Mesenchymal stem cell (in vitro differentiated cells and primary cell): ENCODE measurements around the gene DPM2.

Experiments used
- DNase-seq: peaks from one replicate; pipeline ENCODE4 v3.0.0-alpha.2; 2013
- H2AFZ ChIP-seq: one replicate; pipeline ENCODE4 v1.6.1; 2013; ENCODE audit warnings: low read depth, mild to moderate bottlenecking, control low read depth, inconsistent platforms, low read length, moderate library complexity
- H2AK5ac ChIP-seq: 2 replicates; pipeline ENCODE4 v1.6.1; 2013; ENCODE audit warnings: low read length, moderate library complexity, mild to moderate bottlenecking, inconsistent platforms; ENCODE audit not compliant: severe bottlenecking
- H2BK120ac ChIP-seq: one replicate; pipeline ENCODE4 v1.6.1; 2013; ENCODE audit warnings: low read depth, mild to moderate bottlenecking, inconsistent platforms, low read length, moderate library complexity
- H2BK12ac ChIP-seq, 2 experiments: one replicate each; pipeline ENCODE4 v1.6.1; 2013; ENCODE audit warnings: inconsistent platforms in 2 of 2, low read length in 2 of 2, mild to moderate bottlenecking in 2 of 2, moderate library complexity in 2 of 2, control low read depth in 1 of 2
- H2BK15ac ChIP-seq: one replicate; pipeline ENCODE4 v1.6.1; 2013; ENCODE audit warnings: mild to moderate bottlenecking, low read depth, inconsistent platforms; ENCODE audit not compliant: poor library complexity, severe bottlenecking
- H2BK5ac ChIP-seq: 2 replicates; pipeline ENCODE4 v1.6.1; 2013; ENCODE audit warnings: low read depth, mild to moderate bottlenecking, low read length, control low read depth, inconsistent platforms; ENCODE audit not compliant: poor library complexity, severe bottlenecking
- H3K14ac ChIP-seq, 2 experiments: one replicate each; pipeline ENCODE4 v1.6.1; 2013; ENCODE audit warnings: inconsistent platforms in 2 of 2, low read length in 2 of 2, control low read depth in 1 of 2, mild to moderate bottlenecking in 1 of 2, moderate library complexity in 1 of 2
- H3K18ac ChIP-seq, 2 experiments: one replicate each; pipeline ENCODE4 v1.6.1; 2013; ENCODE audit warnings: inconsistent platforms in 2 of 2, low read length in 2 of 2, control low read depth in 1 of 2, low read depth in 1 of 2, mild to moderate bottlenecking in 1 of 2
- H3K23ac ChIP-seq, 2 experiments: one replicate each; pipeline ENCODE4 v1.6.1; 2013; ENCODE audit warnings: inconsistent platforms in 2 of 2, low read length in 2 of 2, mild to moderate bottlenecking in 2 of 2, moderate library complexity in 2 of 2, control low read depth in 1 of 2
- H3K27ac ChIP-seq: 2 replicates; pipeline ENCODE4 v1.5.1; 2013; ENCODE audit warnings: mild to moderate bottlenecking, moderate library complexity, low read length, control low read depth, inconsistent platforms; ENCODE audit not compliant: poor library complexity, severe bottlenecking
- H3K27me3 ChIP-seq, 2 experiments: 2 replicates each; pipeline versions ENCODE4 v1.6.1 to v1.7.0; 2013; ENCODE audit warnings: low read length in 2 of 2, mild to moderate bottlenecking in 2 of 2, moderate library complexity in 2 of 2, control low read depth in 1 of 2, inconsistent platforms in 1 of 2; ENCODE audit not compliant: control insufficient read depth in 1 of 2, insufficient read depth in 1 of 2
- H3K36me3 ChIP-seq, 2 experiments: 2 replicates each; pipeline versions ENCODE4 v1.6.1 to v1.7.0; 2013; ENCODE audit warnings: low read length in 2 of 2, control low read depth in 1 of 2, inconsistent platforms in 1 of 2, low read depth in 1 of 2, mild to moderate bottlenecking in 1 of 2; ENCODE audit not compliant: insufficient read depth in 2 of 2, control insufficient read depth in 1 of 2
- H3K4ac ChIP-seq, 2 experiments: one replicate each; pipeline ENCODE4 v1.6.1; 2013; ENCODE audit warnings: inconsistent platforms in 2 of 2, low read length in 2 of 2, mild to moderate bottlenecking in 2 of 2, moderate library complexity in 2 of 2, control low read depth in 1 of 2, low read depth in 1 of 2
- H3K4me1 ChIP-seq: 2 replicates; pipeline ENCODE4 v1.6.1; 2013; ENCODE audit warnings: low read depth, low read length, control low read depth; ENCODE audit not compliant: control insufficient read depth, insufficient read depth
- H3K4me2 ChIP-seq: 2 replicates; pipeline ENCODE4 v1.6.1; 2013; ENCODE audit warnings: low read length, mild to moderate bottlenecking, inconsistent platforms; ENCODE audit not compliant: poor library complexity, severe bottlenecking
- H3K4me3 ChIP-seq, 2 experiments: 2 replicates each; pipeline versions ENCODE4 v1.5.1 to v1.7.0; 2013; ENCODE audit warnings: low read length in 2 of 2, mild to moderate bottlenecking in 2 of 2, control low read depth in 1 of 2, low read depth in 1 of 2; ENCODE audit not compliant: insufficient read depth in 1 of 2
- H3K79me1 ChIP-seq: replicated peaks from 2 replicates; pipeline ENCODE4 v1.6.1; 2013; ENCODE audit warnings: mild to moderate bottlenecking, control low read depth, low read length, inconsistent platforms; ENCODE audit not compliant: poor library complexity, severe bottlenecking
- H3K9ac ChIP-seq: 2 replicates; pipeline ENCODE4 v1.7.0; 2013; ENCODE audit warnings: mild to moderate bottlenecking, low read length, moderate library complexity
- H3K9me3 ChIP-seq: 2 replicates; pipeline ENCODE4 v1.7.0; 2013; ENCODE audit warnings: mild to moderate bottlenecking, low read length; ENCODE audit not compliant: control insufficient read depth
- H4K8ac ChIP-seq: one replicate; pipeline ENCODE4 v1.6.1; 2013; ENCODE audit warnings: inconsistent platforms, mild to moderate bottlenecking, low read length, moderate library complexity
- H4K91ac ChIP-seq: one replicate; pipeline ENCODE4 v1.6.1; 2013; ENCODE audit warnings: mild to moderate bottlenecking, low read length, inconsistent platforms
- WGBS: methylation state at CpG from one replicate; pipeline ENCODE4 v1.1.7; 2013; ENCODE audit warnings: mixed read lengths; 5-methylcytosine and 5-hydroxymethylcytosine counted together

DPM2 gene

DNA sequence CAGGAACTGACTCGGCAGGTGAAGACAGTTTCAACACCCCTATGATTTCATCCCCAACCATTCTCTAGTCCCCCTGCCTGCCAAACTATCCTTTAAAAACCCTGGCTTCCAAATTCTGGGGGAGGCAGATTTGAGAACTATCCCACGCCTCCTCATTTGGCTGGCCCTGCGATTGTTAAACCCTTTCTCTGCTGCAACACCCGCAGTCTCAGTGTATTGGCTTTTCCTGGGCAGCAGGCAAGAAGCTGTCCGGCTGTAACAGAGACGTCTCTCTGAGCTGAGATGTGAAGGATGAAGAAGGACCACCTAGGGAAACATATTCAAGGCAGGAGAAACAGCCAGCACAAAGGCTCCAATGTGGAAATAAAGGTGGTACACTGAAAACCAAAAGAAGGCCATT is 44.8 kb downstream of the DPM2 start:
- Histone ChIP-seq H3K36me3 (peaks cover 66 to 80% of the 10 kb centered on the region in 2 experiments), H2BK5ac (no peak overlapping the region), H3K79me1 (peaks cover 45% of the 10 kb centered on the region), H2BK120ac (no peak overlapping the region), H3K27me3 (no peaks in the 10 kb centered on the region), H3K23ac (no peak overlapping the region), H3K4me2 (no peak overlapping the region), H3K18ac (no peak overlapping the region), H3K4ac (no peak overlapping the region), H3K14ac (no peak overlapping the region), H3K9me3 (no peaks in the 10 kb centered on the region), H3K9ac (no peak overlapping the region), H3K4me3 (no peak overlapping the region), H2AFZ (no peak overlapping the region), H3K4me1 (peaks cover 15% of the 10 kb centered on the region), H4K91ac (no peak overlapping the region), H2BK12ac (no peak overlapping the region), H2BK15ac (no peak overlapping the region), H4K8ac (no peak overlapping the region), H2AK5ac (no peak overlapping the region), H3K27ac (no peak overlapping the region)
- WGBS, result 96% methylated on average over 6 of the region's 6 CpGs
- DNase-seq, result no peak

DNA sequence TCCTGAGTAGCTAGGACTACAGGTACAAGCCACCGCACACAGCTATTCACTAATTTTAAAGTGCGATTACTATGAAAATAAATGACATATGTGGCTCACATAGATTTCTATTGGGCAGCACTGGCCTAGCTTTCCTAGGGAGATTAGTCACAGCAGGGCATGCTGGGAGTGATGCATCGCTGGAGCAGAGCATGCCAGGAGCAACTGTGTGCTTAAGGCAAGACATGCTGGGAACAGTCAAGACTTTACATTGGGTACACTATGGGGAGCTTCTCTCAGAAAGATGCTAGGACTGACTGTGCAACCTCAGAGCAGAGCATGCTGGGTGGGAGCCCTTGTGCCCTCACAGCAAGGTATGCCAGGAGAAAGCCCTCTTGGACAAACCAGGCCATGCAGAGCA is 47.6 kb downstream of the DPM2 start:
- Histone ChIP-seq H3K14ac (no peak overlapping the region), H2BK120ac (no peak overlapping the region), H3K27ac (no peak overlapping the region), H3K23ac (no peak overlapping the region), H3K4ac (no peak overlapping the region), H3K9me3 (no peaks in the 10 kb centered on the region), H3K79me1 (peaks cover 39% of the 10 kb centered on the region), H2BK15ac (no peak overlapping the region), H3K9ac (no peak overlapping the region), H3K36me3 (peaks cover 71 to 87% of the 10 kb centered on the region in 2 experiments), H3K4me1 (peaks cover 13% of the 10 kb centered on the region), H3K18ac (no peak overlapping the region), H3K4me3 (no peak overlapping the region), H4K8ac (no peak overlapping the region), H3K27me3 (no peaks in the 10 kb centered on the region), H2AK5ac (no peak overlapping the region), H2AFZ (no peak overlapping the region), H2BK12ac (no peak overlapping the region), H3K4me2 (no peak overlapping the region), H4K91ac (no peak overlapping the region), H2BK5ac (no peak overlapping the region)
- no peak for DNase-seq
- WGBS, result 98% methylated on average over 3 of the region's 3 CpGs

DNA sequence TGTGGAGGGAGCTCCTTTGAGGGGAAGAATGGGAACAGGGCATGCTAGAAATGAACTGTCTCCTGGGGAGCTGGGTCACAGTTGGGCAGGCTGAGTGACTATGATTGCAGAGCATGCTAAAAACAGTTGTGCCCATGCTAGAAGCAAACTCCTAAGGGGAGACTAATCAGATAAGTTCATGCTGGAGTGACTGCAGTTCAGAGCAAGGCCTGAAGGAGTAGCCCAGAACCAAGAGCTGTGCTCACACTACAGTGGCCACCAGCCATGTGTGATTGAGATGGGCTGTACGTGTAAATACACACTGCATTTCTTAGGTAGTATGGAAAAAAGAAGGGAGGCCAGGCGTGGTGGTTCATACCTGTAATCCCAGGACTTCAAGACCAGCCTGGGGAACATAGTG is 49.9 kb downstream of the DPM2 start:
- no peak for DNase-seq
- H4K8ac ChIP-seq, result no peak overlapping the region
- no peak overlapping the region for H2AK5ac ChIP-seq
- no peak overlapping the region for H3K18ac ChIP-seq
- no peak overlapping the region for H3K4me3 ChIP-seq
- no peak overlapping the region for H2BK12ac ChIP-seq
- no peak overlapping the region for H3K9ac ChIP-seq
- H2BK120ac ChIP-seq, result no peak overlapping the region
- H2BK5ac ChIP-seq, result no peak overlapping the region
- H2AFZ ChIP-seq, result no peak overlapping the region
- no peak overlapping the region for H3K4me2 ChIP-seq
- no peaks in the 10 kb centered on the region for H3K9me3 ChIP-seq
- no peak overlapping the region for H3K23ac ChIP-seq
- H4K91ac ChIP-seq, result no peak overlapping the region
- peaks cover 26% of the 10 kb centered on the region for H3K4me1 ChIP-seq
- no peaks in the 10 kb centered on the region for H3K27me3 ChIP-seq
- H2BK15ac ChIP-seq, result no peak overlapping the region
- no peak overlapping the region for H3K4ac ChIP-seq
- 100% methylated on average over 2 of the region's 2 CpGs for WGBS
- H3K14ac ChIP-seq, result peak overlapping the region in 1 of 2 experiments; percentile 19
- H3K36me3 ChIP-seq, result peaks cover 65 to 79% of the 10 kb centered on the region in 2 experiments
- peaks cover 20% of the 10 kb centered on the region for H3K79me1 ChIP-seq
- no peak overlapping the region for H3K27ac ChIP-seq

DNA sequence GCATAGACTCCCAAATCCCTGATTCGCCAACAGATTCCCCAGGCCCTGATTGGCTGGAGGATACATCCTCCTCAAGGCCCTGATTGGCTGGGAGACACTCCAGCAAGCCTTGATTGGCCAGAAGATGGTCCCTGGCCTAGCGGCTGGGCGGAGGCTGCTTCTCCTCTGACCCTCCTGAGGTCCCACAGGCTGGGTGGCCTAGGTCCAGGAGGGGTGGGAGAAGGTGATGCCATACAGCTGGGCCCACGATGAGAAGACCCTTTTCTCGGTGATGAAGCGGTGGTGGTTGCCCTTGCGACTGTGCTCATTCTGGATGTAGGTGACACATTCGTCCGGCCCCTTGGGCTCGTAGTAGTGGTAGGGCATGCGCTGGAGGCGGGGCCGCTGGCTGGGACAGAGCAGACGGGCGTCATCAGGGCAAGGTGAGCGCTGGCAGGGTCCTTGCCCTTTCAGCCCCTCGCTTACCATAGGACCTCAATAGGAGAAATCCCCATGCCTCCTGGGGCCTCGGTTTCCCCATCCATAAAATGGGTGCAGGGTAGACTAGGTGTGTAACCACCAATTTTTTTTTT is 51.2 kb downstream of the DPM2 start:
- H3K4me2 ChIP-seq, result no peak overlapping the region
- H3K27ac ChIP-seq, result no peak overlapping the region
- no peak overlapping the region for H3K4me3 ChIP-seq
- no peak overlapping the region for H3K18ac ChIP-seq
- H3K4me1 ChIP-seq, result peaks cover 29% of the 10 kb centered on the region
- H3K79me1 ChIP-seq, result peaks cover 17% of the 10 kb centered on the region
- H3K9me3 ChIP-seq, result no peaks in the 10 kb centered on the region
- H4K8ac ChIP-seq, result peak overlapping the region; percentile 49
- H3K23ac ChIP-seq, result no peak overlapping the region
- H3K9ac ChIP-seq, result no peak overlapping the region
- no peak for DNase-seq
- no peak overlapping the region for H2AFZ ChIP-seq
- H2BK12ac ChIP-seq, result no peak overlapping the region
- H2BK15ac ChIP-seq, result no peak overlapping the region
- no peak overlapping the region for H2BK120ac ChIP-seq
- no peak overlapping the region for H4K91ac ChIP-seq
- no peaks in the 10 kb centered on the region for H3K27me3 ChIP-seq
- peaks cover 66 to 74% of the 10 kb centered on the region in 2 experiments for H3K36me3 ChIP-seq
- no peak overlapping the region for H2AK5ac ChIP-seq
- 96% methylated on average over 16 of the region's 18 CpGs for WGBS
- no peak overlapping the region for H3K4ac ChIP-seq
- no peak overlapping the region for H3K14ac ChIP-seq
- no peak overlapping the region for H2BK5ac ChIP-seq
